Activated T-helper 2 cell treated with anti-CD3 and anti-CD28 coated beads, Interferon-gamma antibody, Interleukin-2, Interleukin-4, amounts not matched to agents 10 μg/mL and 5 μg/mL and 100 μg/mL, durations not matched to agents 14 hours and 24 hours and 36 hours (primary cell): ENCODE measurements around the gene PPIL6. TPM values are rescaled to one million over a fixed set of nuclear protein-coding genes. Genes with fewer than 3 reads are reported as not detected.

Experiments used
- DNase-seq: peaks from one replicate; pipeline ENCODE4 v3.0.0; 2021; ENCODE audit warnings: low spot score
- H3K27ac Mint-ChIP-seq: one replicate; pipeline ENCODE4 v1.8.0; 2021; ENCODE audit warnings: mixed read lengths
- H3K27me3 Mint-ChIP-seq: one replicate; pipeline ENCODE4 v1.8.0; 2021; ENCODE audit warnings: low read depth, mixed read lengths
- H3K36me3 Mint-ChIP-seq: one replicate; pipeline ENCODE4 v1.8.0; 2021; ENCODE audit warnings: low read depth, mixed read lengths
- H3K4me1 Mint-ChIP-seq: one replicate; pipeline ENCODE4 v1.8.0; 2021; ENCODE audit warnings: low read depth, mixed read lengths
- H3K4me3 Mint-ChIP-seq: one replicate; pipeline ENCODE4 v1.8.0; 2021; ENCODE audit warnings: low read depth, mild to moderate bottlenecking, moderate library complexity, mixed read lengths
- H3K9me3 Mint-ChIP-seq: one replicate; pipeline ENCODE4 v1.8.0; 2021; ENCODE audit warnings: mixed read lengths
- intact Hi-C: fragments of 100-400 bp; cut with micrococcal nuclease; formaldehyde crosslinking; loops from one replicate; pipeline ENCODE4 v1.15.1; 2023
- total RNA-seq: library from RNA; stranded (reverse); gene quantifications from 2 replicates; pipeline ENCODE4 v1.2.3, GENCODE V29; 2022

PPIL6 gene
- total RNA-seq, 1 donor from 2014 or later: 0.32 TPM

DNA sequence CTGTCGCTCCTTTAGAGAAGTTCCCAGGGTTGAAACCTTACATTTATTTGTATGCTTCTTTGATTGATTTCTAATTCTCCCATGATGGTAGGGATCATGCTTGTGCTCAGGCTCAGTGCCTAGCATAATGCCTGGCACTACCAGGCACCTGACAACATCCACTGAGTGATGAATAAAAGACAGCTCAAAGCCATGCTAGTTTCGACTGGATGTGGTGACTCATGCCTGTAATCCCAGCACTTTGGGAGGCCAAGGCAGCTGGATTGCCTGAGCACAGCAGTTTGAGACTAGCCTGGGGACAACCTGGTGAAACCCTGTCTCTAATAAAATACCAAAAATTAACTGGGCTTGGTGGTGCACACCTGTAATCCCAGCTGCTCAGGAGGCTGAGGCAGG is 46.5 kb downstream of the PPIL6 start:
- H3K9me3 Mint-ChIP-seq: no peaks in the 10 kb centered on the region
- DNase-seq: no peak
- H3K36me3 Mint-ChIP-seq: no peaks in the 10 kb centered on the region

DNA sequence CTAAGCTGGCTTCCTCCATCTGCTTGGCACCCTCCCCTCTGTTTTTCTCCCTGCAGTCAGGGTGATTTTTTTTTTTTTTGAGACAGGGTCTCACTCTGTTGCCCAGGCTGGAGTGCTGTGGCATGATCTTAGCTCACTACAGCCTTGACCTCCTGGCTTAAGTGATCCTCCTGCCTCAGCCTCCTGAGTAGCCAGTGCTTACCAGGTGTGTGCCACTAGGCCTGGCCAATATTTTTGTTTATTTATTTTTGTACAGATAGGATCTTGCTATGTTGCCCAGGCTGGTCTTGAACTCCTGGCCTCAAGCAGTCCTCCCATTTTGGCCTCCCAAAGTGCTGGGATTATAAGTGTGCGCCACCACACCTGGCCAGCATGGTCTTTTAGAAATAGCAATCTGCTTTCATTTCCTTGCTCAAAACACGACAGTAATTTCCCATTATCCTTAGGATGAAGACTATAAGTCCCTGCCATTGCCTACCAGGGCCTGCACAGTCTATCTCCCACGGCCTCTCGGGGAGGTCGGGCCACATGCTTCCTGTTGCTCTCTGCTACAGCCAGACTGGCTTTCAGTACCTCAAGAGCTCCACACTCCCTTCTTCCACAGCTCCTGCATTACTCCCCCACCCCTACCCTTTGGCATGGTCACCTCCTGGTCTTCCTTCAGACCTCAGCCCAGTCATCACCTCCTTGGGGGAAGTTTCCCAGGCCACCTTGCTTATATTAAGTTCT is 47.1 kb downstream of the PPIL6 start:
- peaks cover 28% of the 10 kb centered on the region for H3K4me1 Mint-ChIP-seq
- no peak overlapping the region for H3K27ac Mint-ChIP-seq
- H3K36me3 Mint-ChIP-seq: no peaks in the 10 kb centered on the region
- no peaks in the 10 kb centered on the region for H3K9me3 Mint-ChIP-seq
- intact Hi-C loops: no loop called here
- no peak for DNase-seq
- no peak overlapping the region for H3K4me3 Mint-ChIP-seq
- H3K27me3 Mint-ChIP-seq: no peaks in the 10 kb centered on the region

More for the DNA sequence above, 46.5 kb downstream of the PPIL6 start:
- Mint-ChIP-seq H3K4me3 (no peak overlapping the region), H3K27me3 (no peaks in the 10 kb centered on the region), H3K27ac (no peak overlapping the region), H3K4me1 (peaks cover 28% of the 10 kb centered on the region)
- intact Hi-C loops: no loop called here

DNA sequence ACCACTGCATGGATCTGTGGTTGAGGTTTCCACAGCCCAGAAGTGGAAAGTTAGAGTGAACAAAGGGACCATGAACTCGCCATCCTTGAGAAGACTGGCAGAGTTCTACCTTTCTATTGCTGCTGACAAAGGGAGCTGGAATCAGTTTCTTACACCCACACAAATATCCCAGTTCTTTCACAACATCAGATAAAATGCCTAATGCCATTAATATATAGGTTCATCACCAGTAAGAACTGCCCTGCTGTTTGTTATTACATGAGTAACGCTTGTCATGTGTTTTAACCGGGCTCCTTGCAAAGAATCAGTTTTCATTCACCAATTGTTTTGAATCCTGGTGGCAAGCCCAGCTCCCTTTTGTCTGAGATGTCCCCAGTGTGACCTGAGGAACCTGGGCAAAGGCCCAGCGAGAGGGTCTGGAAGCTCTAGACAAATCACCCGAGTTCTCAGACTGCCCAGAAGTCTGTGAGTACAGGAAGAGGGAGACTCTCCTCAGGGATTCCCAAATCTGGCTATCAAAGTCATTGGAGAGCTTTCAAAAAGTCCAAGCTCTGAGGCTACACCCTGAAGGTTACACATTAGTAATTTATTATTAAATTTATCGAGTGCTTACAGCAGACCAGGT is 50.7 kb downstream of the PPIL6 start:
- peaks cover 5% of the 10 kb centered on the region for H3K27me3 Mint-ChIP-seq
- no peaks in the 10 kb centered on the region for H3K36me3 Mint-ChIP-seq
- DNase-seq: no peak
- peaks cover 21% of the 10 kb centered on the region for H3K4me1 Mint-ChIP-seq
- H3K4me3 Mint-ChIP-seq: no peak overlapping the region
- intact Hi-C loops: loop anchor here (10.0 kb wide), 2 partner anchors 795 to 1315 kb away; partner anchors contain the start of genes CDC40 and OSTM1
- no peak overlapping the region for H3K27ac Mint-ChIP-seq
- no peaks in the 10 kb centered on the region for H3K9me3 Mint-ChIP-seq

DNA sequence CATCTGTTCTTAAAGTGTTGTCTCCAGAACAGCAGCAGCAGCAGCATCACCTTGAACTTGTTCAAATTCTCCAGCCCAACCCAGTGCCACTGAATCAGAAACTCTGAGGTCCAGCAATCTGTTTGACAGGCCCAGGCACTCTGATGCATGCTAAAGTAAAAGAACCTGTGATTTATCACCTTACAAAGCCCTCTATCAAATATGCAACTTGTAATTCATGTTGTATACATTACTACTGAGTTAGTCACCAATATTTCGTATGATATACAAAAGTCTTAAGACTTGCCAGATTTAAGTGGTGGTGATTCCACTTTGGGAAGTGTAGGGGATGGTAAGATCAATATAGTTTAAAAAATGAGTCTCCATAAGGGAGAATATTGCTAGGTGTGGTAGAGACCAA is 52.2 kb downstream of the PPIL6 start:
- DNase-seq: no peak
- H3K27ac Mint-ChIP-seq: no peak overlapping the region
- H3K4me3 Mint-ChIP-seq: no peak overlapping the region
- H3K9me3 Mint-ChIP-seq: no peaks in the 10 kb centered on the region
- H3K36me3 Mint-ChIP-seq: no peaks in the 10 kb centered on the region
- H3K27me3 Mint-ChIP-seq: peaks cover 5% of the 10 kb centered on the region
- peaks cover 25% of the 10 kb centered on the region for H3K4me1 Mint-ChIP-seq
- intact Hi-C loops: loop anchor here (10.0 kb wide), 2 partner anchors 797 to 1313 kb away; partner anchors contain the start of genes CDC40 and OSTM1

DNA sequence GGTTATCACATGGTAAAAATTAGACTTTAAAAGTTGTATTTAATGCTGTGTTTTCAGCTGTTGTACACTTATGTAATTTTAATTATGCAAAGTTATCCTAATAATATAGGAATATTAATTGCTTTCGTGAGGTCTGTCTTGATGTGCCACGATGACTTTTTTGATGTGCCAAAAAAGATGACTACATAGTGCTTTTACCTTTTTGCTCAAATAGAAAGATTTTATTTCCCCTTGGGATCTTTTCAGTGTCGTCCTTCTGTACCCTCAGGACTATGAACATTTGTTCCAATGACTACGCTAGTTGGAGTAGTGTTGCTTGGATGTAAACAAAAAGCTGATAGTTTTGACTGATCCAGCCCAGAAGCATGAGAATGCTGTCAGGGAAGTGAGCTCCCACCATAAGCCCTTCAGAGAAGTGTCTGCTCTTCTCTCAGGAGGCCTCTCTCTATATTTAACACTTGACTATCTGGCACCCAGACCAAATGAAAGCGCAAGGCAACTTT is 56.9 kb downstream of the PPIL6 start:
- DNase-seq: no peak
- Mint-ChIP-seq H3K4me1 (peaks cover 32% of the 10 kb centered on the region), H3K9me3 (no peaks in the 10 kb centered on the region), H3K27me3 (peaks cover 5% of the 10 kb centered on the region), H3K4me3 (peak overlapping the region; percentile 98), H3K36me3 (peaks cover 28% of the 10 kb centered on the region), H3K27ac (peak overlapping the region; percentile 99)
- intact Hi-C loops: loop anchor here (1.0 to 10.0 kb wide), 14 partner anchors 57 to 1926 kb away; partner anchors contain the start of genes ARMC2, CDC40, OSTM1 and PDSS2

DNA sequence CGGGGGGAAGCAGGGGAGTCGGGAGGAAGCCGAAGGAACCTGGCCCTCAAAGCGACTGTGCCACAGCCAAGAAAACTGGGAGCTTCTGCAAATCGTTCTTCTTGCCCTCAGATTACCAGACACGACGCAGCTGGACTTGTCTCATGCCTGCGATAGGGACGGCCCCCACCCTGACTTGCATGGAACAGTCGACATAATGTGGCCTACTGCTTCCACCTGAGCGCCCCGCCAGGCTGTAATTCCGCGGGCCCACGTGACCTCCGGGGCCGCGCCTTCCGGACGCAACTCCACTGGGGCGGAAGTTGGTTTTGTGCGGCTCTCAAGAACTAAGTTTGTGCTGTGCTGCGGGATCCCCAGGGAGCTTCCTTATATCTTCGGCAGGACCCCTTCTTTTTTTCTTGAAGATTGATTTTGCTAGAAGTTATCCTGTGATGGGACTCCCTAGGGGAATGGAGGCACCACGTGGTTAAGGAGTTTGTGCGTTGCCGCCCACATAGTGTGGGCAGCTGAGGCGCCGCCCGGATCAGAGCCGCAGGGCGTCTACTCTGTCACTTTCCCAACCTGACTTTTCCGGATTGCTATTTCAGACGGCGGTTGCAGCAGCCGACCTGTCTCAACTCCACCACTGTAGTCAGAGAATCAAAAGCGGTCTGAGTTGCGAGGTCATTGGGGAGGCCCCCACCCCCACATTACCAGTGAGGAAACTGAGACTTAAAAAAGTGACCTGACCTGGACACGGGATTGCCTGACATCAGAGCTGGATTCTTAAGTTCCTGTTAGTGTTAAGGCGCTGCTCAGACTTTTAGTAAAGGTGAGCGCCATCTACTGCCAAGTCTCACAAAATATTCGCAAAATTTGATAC is 57.6 kb downstream of the PPIL6 start:
- Mint-ChIP-seq H3K4me1 (peaks cover 39% of the 10 kb centered on the region), H3K27me3 (peaks cover 3% of the 10 kb centered on the region), H3K9me3 (no peaks in the 10 kb centered on the region), H3K4me3 (peak overlapping the region; percentile 98), H3K27ac (peak overlapping the region; percentile 99), H3K36me3 (peaks cover 35% of the 10 kb centered on the region)
- intact Hi-C loops: loop anchor here (1.0 to 10.0 kb wide), 18 partner anchors 58 to 1926 kb away; partner anchors contain the start of genes AK9, ARMC2, CDC40 and CEP57L1
- peak; percentile 92 for DNase-seq

DNA sequence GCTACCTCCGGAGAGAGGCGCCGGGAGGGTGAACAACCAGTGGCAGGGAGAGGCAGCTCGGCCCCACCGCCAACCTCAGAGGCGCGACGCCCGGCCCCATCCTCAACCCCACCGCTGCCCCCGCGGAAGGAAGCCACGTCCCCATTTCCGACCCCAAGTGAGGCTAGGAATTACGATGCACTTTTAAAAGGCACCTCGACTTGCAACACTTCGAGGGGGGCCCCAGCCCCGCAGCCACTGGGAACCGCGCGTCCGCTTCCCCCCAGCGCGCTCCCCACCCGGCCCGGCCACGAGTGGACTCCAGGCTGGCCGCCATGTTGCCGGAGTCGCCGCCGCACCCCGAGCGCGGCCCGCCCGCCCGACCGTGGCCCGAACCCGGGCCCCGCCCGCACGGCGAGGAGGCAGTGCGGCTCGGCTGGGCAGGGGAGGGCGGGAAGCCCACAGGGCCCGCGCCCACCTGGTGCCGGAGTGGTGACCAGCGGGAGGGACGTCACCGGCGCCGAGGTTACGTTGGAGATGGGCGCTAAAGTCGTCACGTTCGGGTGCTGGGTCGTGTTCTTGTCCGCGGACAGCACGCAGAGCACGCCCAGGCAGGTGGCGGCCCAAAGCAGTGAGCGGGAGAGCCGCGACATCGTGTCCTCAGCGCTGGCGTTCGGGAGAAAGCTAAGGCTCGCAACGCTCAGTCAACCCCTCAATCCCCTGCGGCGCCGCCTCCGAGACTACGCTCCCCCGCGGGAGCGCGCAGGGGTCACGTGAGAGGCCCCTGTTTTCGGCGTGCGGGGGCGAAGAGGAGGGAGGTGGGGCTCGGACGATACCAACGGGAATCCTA is 58.5 kb downstream of the PPIL6 start, which contains the start of gene CD164:
Gene CD164 (minus strand): TSS at position 721 of the 829 bp plus-strand sequence. CDS start 89 bp downstream, at position 632.
- peak; percentile 92 for DNase-seq
- intact Hi-C loops: loop anchor here (1.0 to 10.0 kb wide), 16 partner anchors 9 to 1925 kb away; partner anchors contain the start of genes AK9, ARMC2, CDC40 and CEP57L1
- peak within 1 kb of the TSS; percentile 99 for H3K27ac Mint-ChIP-seq
- peak within 1 kb of the TSS; percentile 98 for H3K4me3 Mint-ChIP-seq
- H3K27me3 Mint-ChIP-seq: peaks cover 3% of the 10 kb centered on the region
- H3K36me3 Mint-ChIP-seq: peaks cover 43% of the 10 kb centered on the region
- H3K9me3 Mint-ChIP-seq: no peaks in the 10 kb centered on the region
- H3K4me1 Mint-ChIP-seq: peaks cover 42% of the 10 kb centered on the region

DNA sequence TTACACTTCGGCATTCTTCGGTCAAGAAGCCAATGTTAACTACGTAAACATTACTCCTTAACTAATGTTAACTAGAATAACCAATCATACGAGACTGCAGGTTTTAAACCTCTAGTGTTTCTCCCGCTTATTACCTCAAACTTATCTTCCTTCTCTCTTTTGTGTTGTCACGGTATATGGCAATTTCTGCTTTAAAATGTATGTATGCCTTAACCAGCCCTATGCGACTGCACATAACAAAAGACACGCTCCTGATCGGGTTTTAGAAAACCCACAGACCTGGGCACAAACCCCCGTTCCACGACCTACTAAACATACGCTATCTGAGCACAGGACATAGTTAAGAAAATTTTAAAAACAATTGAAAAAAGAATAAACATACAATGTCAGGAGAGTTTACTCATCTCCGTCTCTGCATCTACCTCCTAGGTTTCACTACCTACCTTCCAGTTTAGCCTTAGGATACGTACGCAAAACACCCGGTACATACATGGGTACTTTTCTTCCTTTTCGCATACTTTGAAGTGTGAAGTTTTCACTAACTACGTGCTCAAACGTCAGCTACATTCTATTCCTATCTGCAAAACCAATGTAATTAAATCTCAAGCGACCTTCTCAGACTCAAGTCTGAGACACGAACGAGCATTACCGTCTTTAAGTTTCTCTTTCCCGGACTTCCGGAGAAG is 59.2 kb downstream of the PPIL6 start:
- Mint-ChIP-seq H3K9me3 (no peaks in the 10 kb centered on the region), H3K36me3 (peaks cover 51% of the 10 kb centered on the region), H3K27me3 (peaks cover 3% of the 10 kb centered on the region), H3K27ac (peak overlapping the region; percentile 97), H3K4me1 (peaks cover 48% of the 10 kb centered on the region), H3K4me3 (peak overlapping the region; percentile 98)
- intact Hi-C loops: loop anchor here (1.0 to 10.0 kb wide), 7 partner anchors 8 to 1924 kb away; partner anchors contain the start of genes ARMC2, CDC40, OSTM1 and PDSS2
- no peak for DNase-seq

DNA sequence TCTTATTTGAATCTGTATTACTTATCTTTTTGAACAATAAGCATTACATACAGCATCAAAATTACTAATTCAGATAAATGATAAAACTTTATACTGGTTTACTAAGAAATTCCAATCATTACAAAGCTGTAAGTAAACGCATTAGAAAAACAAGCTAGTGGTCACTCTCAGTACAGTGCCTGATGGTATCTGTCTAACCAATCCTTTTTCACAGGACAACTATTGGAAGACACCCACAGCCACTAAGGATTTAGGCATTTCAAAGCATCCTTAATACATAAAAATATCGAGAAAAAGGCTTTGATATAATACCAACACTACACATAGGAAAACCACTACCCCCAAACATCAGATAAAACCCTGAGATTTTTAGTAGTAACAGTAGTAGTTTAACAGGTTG is 60.7 kb downstream of the PPIL6 start:
- intact Hi-C loops: loop anchor here (5.0 to 10.0 kb wide), 6 partner anchors 497 to 1922 kb away; partner anchors contain the start of genes ARMC2, CDC40, OSTM1 and PDSS2
- Mint-ChIP-seq H3K27me3 (no peaks in the 10 kb centered on the region), H3K4me3 (peak overlapping the region; percentile 98), H3K4me1 (peaks cover 55% of the 10 kb centered on the region), H3K36me3 (peaks cover 65% of the 10 kb centered on the region), H3K9me3 (no peaks in the 10 kb centered on the region), H3K27ac (peak overlapping the region; percentile 64)
- DNase-seq: no peak

DNA sequence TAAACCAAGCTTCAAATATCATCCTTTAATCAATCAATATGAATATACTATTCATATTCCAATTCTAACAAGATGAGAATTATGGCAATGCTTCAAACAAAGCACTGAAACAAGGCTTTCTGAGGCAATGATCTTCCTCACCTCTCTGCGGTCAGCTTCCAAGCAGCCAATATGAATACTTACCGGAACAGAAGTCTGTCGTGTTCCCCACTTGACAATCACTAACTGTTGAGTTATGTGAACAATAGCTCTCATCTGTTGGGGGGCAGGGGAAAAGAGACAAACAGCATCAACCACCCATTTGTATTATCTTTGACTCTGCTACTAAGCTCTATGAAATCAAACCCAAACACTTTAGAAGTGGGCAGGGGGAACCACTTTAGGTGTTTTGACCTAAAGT is 62.7 kb downstream of the PPIL6 start:
- Mint-ChIP-seq H3K36me3 (peaks cover 82% of the 10 kb centered on the region), H3K4me1 (peaks cover 63% of the 10 kb centered on the region), H3K9me3 (no peaks in the 10 kb centered on the region), H3K27me3 (no peaks in the 10 kb centered on the region), H3K4me3 (peak overlapping the region; percentile 59), H3K27ac (peak overlapping the region; percentile 64)
- no peak for DNase-seq
- intact Hi-C loops: no loop called here

DNA sequence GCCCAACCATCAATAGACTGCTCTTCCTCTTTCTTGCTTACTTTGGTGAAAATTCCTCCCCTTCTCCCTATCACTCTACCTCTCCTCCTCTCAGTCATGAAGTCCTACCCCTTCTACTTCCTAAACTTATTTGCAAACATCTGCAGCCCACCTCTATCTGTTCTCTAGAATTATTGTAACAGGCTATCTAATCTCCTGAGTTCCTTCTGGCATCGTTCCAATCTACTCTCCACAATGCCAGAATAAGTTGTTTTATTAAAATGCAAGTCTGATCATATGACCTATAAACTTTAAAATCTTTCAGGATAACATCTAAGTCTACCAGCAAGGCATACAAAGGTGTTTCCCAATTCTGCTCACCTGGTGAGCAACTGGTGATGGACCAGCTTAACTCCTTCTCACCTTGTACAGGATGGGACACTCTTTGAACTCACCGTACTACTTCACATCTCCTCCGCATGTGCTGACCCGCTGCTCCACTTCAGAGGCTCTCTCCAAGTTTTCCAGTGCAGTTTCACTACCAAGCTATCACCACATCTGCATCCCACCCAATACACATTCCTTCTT is 66.0 kb downstream of the PPIL6 start:
- H3K36me3 Mint-ChIP-seq: peaks cover 93% of the 10 kb centered on the region
- peak overlapping the region; percentile 89 for H3K27ac Mint-ChIP-seq
- peak overlapping the region; percentile 58 for H3K4me3 Mint-ChIP-seq
- no peaks in the 10 kb centered on the region for H3K27me3 Mint-ChIP-seq
- intact Hi-C loops: no loop called here
- no peak for DNase-seq
- no peaks in the 10 kb centered on the region for H3K9me3 Mint-ChIP-seq
- peaks cover 76% of the 10 kb centered on the region for H3K4me1 Mint-ChIP-seq
